NCI-H2081 treated with DMSO at 0.1 percent for 48 hours (cell line): ENCODE data around the gene BCL2L15.

Experiments used
- DNase-seq: peaks from one replicate; lab custom pipeline; 2025; lab: John Stamatoyannopoulos, UW

BCL2L15 gene

GRCh38 chr1:113905435-113905861 lies 18.1 kb upstream of the BCL2L15 start:
- DNase-seq: no peak

- peak; percentile 91 for DNase-seq
These were observed 17.5 kb upstream of the BCL2L15 start, which contains the start of the genes AP4B1 and DCLRE1B for GRCh38 chr1:113904674-113905434. Gene AP4B1, minus strand, starts transcription at chr1:113904799. Its CDS starts 82 bp downstream, at chr1:113904717. Gene DCLRE1B, plus strand, starts transcription at chr1:113905326. Its CDS starts 261 bp downstream, at chr1:113905587.

- no peak for DNase-seq
These were observed 16.9 kb upstream of the BCL2L15 start for GRCh38 chr1:113904293-113904673.

GRCh38 chr1:113903501-113904292 lies 16.3 kb upstream of the BCL2L15 start:
- no peak for DNase-seq

GRCh38 chr1:113901191-113901590 lies 13.8 kb upstream of the BCL2L15 start:
- DNase-seq: no peak

- no peak for DNase-seq
These were observed 11.7 kb upstream of the BCL2L15 start for GRCh38 chr1:113899111-113899510.

GRCh38 chr1:113898241-113898814 lies 10.9 kb upstream of the BCL2L15 start:
- DNase-seq: no peak

- no peak for DNase-seq
These were observed 8.6 kb upstream of the BCL2L15 start for GRCh38 chr1:113895961-113896360.

GRCh38 chr1:113895098-113895497 lies 7.7 kb upstream of the BCL2L15 start:
- DNase-seq: no peak

- DNase-seq: no peak
These were observed 5.9 kb upstream of the BCL2L15 start for GRCh38 chr1:113893267-113893666.

- DNase-seq: no peak
These were observed 4.3 kb upstream of the BCL2L15 start for GRCh38 chr1:113891631-113892220.

GRCh38 chr1:113890816-113891215 lies 3.4 kb upstream of the BCL2L15 start:
- no peak for DNase-seq

GRCh38 chr1:113886417-113887401 lies 672 bp downstream of the BCL2L15 start:
- DNase-seq: no peak

GRCh38 chr1:113881661-113882060 lies 5.7 kb downstream of the BCL2L15 start:
- DNase-seq: no peak

GRCh38 chr1:113879739-113880038 lies 7.7 kb downstream of the BCL2L15 start:
- no peak for DNase-seq

GRCh38 chr1:113876176-113876575 lies 11.2 kb downstream of the BCL2L15 start:
- DNase-seq: no peak

GRCh38 chr1:113875714-113876113 lies 11.7 kb downstream of the BCL2L15 start:
- DNase-seq: no peak

GRCh38 chr1:113874012-113874879 lies 13.1 kb downstream of the BCL2L15 start:
- no peak for DNase-seq

- DNase-seq: no peak
These were observed 15.0 kb downstream of the BCL2L15 start for GRCh38 chr1:113872219-113872935.
